ENCODE results near the gene DSTYK. TPM values are rescaled to one million over a fixed set of nuclear protein-coding genes. Genes with fewer than 3 reads are reported as not detected.
A peak's percentile ranks its signal among the peaks of the same experiment; 100 is the strongest.

Gene DSTYK
- total RNA-seq, 4 donors from 2014 or later = 15.3 to 21.3 (median 17.7) TPM

GRCh38 chr1:205208811-205209210 is 2.7 kb downstream of the DSTYK start:
- no peak for DNase-seq (ENCODE audit: low spot score in 2 of 2)
- intact Hi-C loops (cut with DNase I; ENCODE audit: low total_unique reads) = no loop called here
- 88 to 94% methylated on average over 3 of the region's 3 CpGs for WGBS, 2 donors
- TF ChIP-seq CTCF (IDR thresholded peaks at IDR 0.05) (no peak), POLR2A (IDR thresholded peaks at IDR 0.05) (no peak)
- no peak overlapping the region for H3K4me3 ChIP-seq (ENCODE audit: low read depth, poor library complexity, severe bottlenecking)

- TF ChIP-seq POLR2A (IDR thresholded peaks at IDR 0.05) = no peak
- TF ChIP-seq CTCF (IDR thresholded peaks at IDR 0.05) = no peak
- DNase-seq (ENCODE audit: low spot score in 2 of 2) = no peak
- no peak overlapping the region for H3K4me3 ChIP-seq (ENCODE audit: low read depth, poor library complexity, severe bottlenecking)
- intact Hi-C loops (cut with DNase I; ENCODE audit: low total_unique reads) = no loop called here
These were observed 6.4 kb downstream of the DSTYK start for GRCh38 chr1:205205055-205205454.

GRCh38 chr1:205204552-205204951 is 7.0 kb downstream of the DSTYK start:
- TF ChIP-seq CTCF (IDR thresholded peaks at IDR 0.05) (no peak), POLR2A (IDR thresholded peaks at IDR 0.05) (no peak)
- intact Hi-C loops (cut with DNase I; ENCODE audit: low total_unique reads) = no loop called here
- no peak for DNase-seq (ENCODE audit: low spot score in 2 of 2)

GRCh38 chr1:205199931-205200299 is 11.6 kb downstream of the DSTYK start:
- intact Hi-C loops (cut with DNase I; ENCODE audit: low total_unique reads) = no loop called here
- H3K4me3 ChIP-seq (ENCODE audit: low read depth, poor library complexity, severe bottlenecking) = no peak overlapping the region
- TF ChIP-seq POLR2A (IDR thresholded peaks at IDR 0.05) (no peak), CTCF (IDR thresholded peaks at IDR 0.05) (no peak)
- no peak for DNase-seq (ENCODE audit: low spot score in 2 of 2)
- WGBS, 2 donors = 85 to 89% methylated on average over 7 of the region's 7 CpGs

More at GRCh38 chr1:205204552-205204951, 7.0 kb downstream of the DSTYK start:
- H3K4me3 ChIP-seq (ENCODE audit: low read depth, poor library complexity, severe bottlenecking) = no peak overlapping the region

GRCh38 chr1:205199090-205199930 is 12.2 kb downstream of the DSTYK start:
- no peak overlapping the region for H3K4me3 ChIP-seq (ENCODE audit: low read depth, poor library complexity, severe bottlenecking)
- TF ChIP-seq CTCF (IDR thresholded peaks at IDR 0.05) (no peak), POLR2A (IDR thresholded peaks at IDR 0.05) (no peak)
- DNase-seq (ENCODE audit: low spot score in 2 of 2) = peak in 1 of 2 donors; percentile 40
- 61 to 67% methylated on average over 9 of the region's 9 CpGs for WGBS, 2 donors
- intact Hi-C loops (cut with DNase I; ENCODE audit: low total_unique reads) = no loop called here

- WGBS, 2 donors = 90% methylated on average over 8 of the region's 8 CpGs
- no peak for TF ChIP-seq CTCF (IDR thresholded peaks at IDR 0.05)
- no peak for TF ChIP-seq POLR2A (IDR thresholded peaks at IDR 0.05)
These were observed 19.2 kb downstream of the DSTYK start for GRCh38 chr1:205192287-205192686.

More at GRCh38 chr1:205192287-205192686, 19.2 kb downstream of the DSTYK start:
- no peak overlapping the region for H3K4me3 ChIP-seq (ENCODE audit: low read depth, poor library complexity, severe bottlenecking)
- DNase-seq (ENCODE audit: low spot score in 2 of 2) = peak in 1 of 2 donors; percentile 42
- intact Hi-C loops (cut with DNase I; ENCODE audit: low total_unique reads) = no loop called here
